B cell (primary cell): ENCODE results near the gene CENPO. TPM values are rescaled to one million over a fixed set of nuclear protein-coding genes. Genes with fewer than 3 reads are reported as not detected.

Source experiments
- ATAC-seq: fragments of 200-7000 bp; cut with Tn5 transposase; one replicate; pipeline ENCODE4 v1.10.0; 2021; ENCODE audit warnings: low read depth, mild to moderate bottlenecking, moderate number of reproducible peaks, moderate library complexity
- CTCF ChIA-PET: fragments of 350-600 bp; sonication (Branson Sonifier 250); formaldehyde crosslinking; loops from one replicate; lab custom pipeline; 2021; ENCODE audit warnings: antibody characterized with exemption, inconsistent platforms; lab: Charles Lee
- POLR2A ChIA-PET: fragments of 350-600 bp; sonication (Branson Sonifier 250); formaldehyde crosslinking; loops from one replicate; lab custom pipeline; 2021; ENCODE audit warnings: antibody characterized with exemption; lab: Charles Lee
- DNase-seq: peaks from one replicate; pipeline ENCODE4 v3.0.0; 2013
- H2AFZ ChIP-seq: 2 replicates; pipeline ENCODE4 v1.6.1; 2012; ENCODE audit warnings: mild to moderate bottlenecking, low read depth, low read length; ENCODE audit not compliant: insufficient read depth, poor library complexity, severe bottlenecking
- H3K27ac ChIP-seq, 2 donors: 1 replicate in 1 of 2; 2 replicates in 1 of 2; pipeline ENCODE4 v1.5.1; 2012 to 2013; ENCODE audit warnings: low read length in 2 of 2, mild to moderate bottlenecking in 2 of 2, moderate library complexity in 1 of 2
- H3K27me3 ChIP-seq, 4 experiments: fragments of 200-600 bp in 1 of 4; sonication (generic) in 1 of 4; replicated peaks in 1 of 4; 1 replicate in 2 of 4; 2 replicates in 2 of 4; pipeline versions ENCODE4 v1.6.1 to v1.7.0; 2013 to 2016; ENCODE audit warnings: low read length in 3 of 4, mild to moderate bottlenecking in 2 of 4, mixed read lengths in 1 of 4, moderate library complexity in 1 of 4; ENCODE audit not compliant: insufficient read depth in 4 of 4, control insufficient read depth in 3 of 4; ENCODE audit errors: control extremely low read depth in 1 of 4
- H3K36me3 ChIP-seq, 2 experiments: replicated peaks in 1 of 2; 1 replicate in 1 of 2; 2 replicates in 1 of 2; pipeline versions ENCODE4 v1.6.1 to v1.7.1; 2013; ENCODE audit warnings: low read length in 1 of 2; ENCODE audit not compliant: insufficient read depth in 2 of 2, control insufficient read depth in 1 of 2; ENCODE audit errors: control extremely low read depth in 1 of 2, extremely low read depth in 1 of 2
- H3K4me1 ChIP-seq, 2 donors: fragments of 200-600 bp in 1 of 2; sonication (generic) in 1 of 2; 1 replicate in 1 of 2; 2 replicates in 1 of 2; pipeline versions ENCODE4 v1.5.1 to v1.6.1; 2013 to 2017; ENCODE audit warnings: low read length in 2 of 2; ENCODE audit not compliant: control insufficient read depth in 2 of 2, insufficient read depth in 2 of 2
- H3K4me2 ChIP-seq: replicated peaks from 2 replicates; pipeline ENCODE3; 2012; ENCODE audit warnings: mild to moderate bottlenecking, low read depth, low read length; ENCODE audit not compliant: poor library complexity, severe bottlenecking
- H3K4me3 ChIP-seq, 5 experiments: fragments of 200-600 bp in 1 of 5; sonication (generic) in 1 of 5; 1 replicate in 3 of 5; 2 replicates in 2 of 5; pipeline versions ENCODE4 v1.5.1 to v1.7.0; 2011 to 2016; ENCODE audit warnings: low read length in 4 of 5, mild to moderate bottlenecking in 4 of 5, low read depth in 2 of 5, control low read depth in 1 of 5, moderate library complexity in 1 of 5; ENCODE audit not compliant: insufficient read depth in 1 of 5; ENCODE audit errors: control extremely low read depth in 1 of 5, extremely low read depth in 1 of 5
- H3K79me2 ChIP-seq: fragments of 200-600 bp; sonication (generic); one replicate; pipeline ENCODE4 v1.6.0; 2016; ENCODE audit warnings: low read length; ENCODE audit not compliant: control insufficient read depth, insufficient read depth
- H3K9ac ChIP-seq: fragments of 200-600 bp; sonication (generic); 2 replicates; pipeline ENCODE4 v1.6.1; 2017; ENCODE audit warnings: mild to moderate bottlenecking, low read length, moderate library complexity
- H3K9me3 ChIP-seq, 3 donors: one replicate each; pipeline versions ENCODE4 v1.6.1 to v1.7.1; 2013; ENCODE audit warnings: low read length in 2 of 3; ENCODE audit not compliant: control insufficient read depth in 2 of 3, insufficient read depth in 1 of 3; ENCODE audit errors: control extremely low read depth in 1 of 3
- H4K20me1 ChIP-seq: 2 replicates; pipeline ENCODE4 v1.6.0; 2012; ENCODE audit warnings: mild to moderate bottlenecking, low read length; ENCODE audit not compliant: insufficient read depth, control insufficient read depth, poor library complexity, severe bottlenecking
- H3K27ac Mint-ChIP-seq: one replicate; pipeline ENCODE4 v1.8.0; 2021; ENCODE audit warnings: mixed read lengths
- H3K27me3 Mint-ChIP-seq: one replicate; pipeline ENCODE4 v1.8.0; 2021; ENCODE audit warnings: mixed read lengths
- H3K4me1 Mint-ChIP-seq: one replicate; pipeline ENCODE4 v1.8.0; 2021; ENCODE audit warnings: mixed read lengths
- H3K4me3 Mint-ChIP-seq: one replicate; pipeline ENCODE4 v1.8.0; 2021; ENCODE audit warnings: mixed read lengths
- H3K9me3 Mint-ChIP-seq: one replicate; pipeline ENCODE4 v1.8.0; 2022; ENCODE audit warnings: mixed read lengths; ENCODE audit not compliant: insufficient read depth
- EZH2 ChIP-seq: IDR thresholded peaks from 2 replicates; pipeline ENCODE4 v1.6.1; 2012; ENCODE audit warnings: borderline replicate concordance, low read depth, mild to moderate bottlenecking, moderate library complexity, low read length; ENCODE audit not compliant: insufficient read depth, poor library complexity, severe bottlenecking
- WGBS: methylation state at CpG from one replicate; pipeline ENCODE4 v1.1.5; 2013; ENCODE audit warnings: missing lambda C conversion rate; ENCODE audit not compliant: insufficient coverage; 5-methylcytosine and 5-hydroxymethylcytosine counted together
- intact Hi-C: fragments of 100-400 bp; cut with micrococcal nuclease; formaldehyde crosslinking; loops from one replicate; pipeline ENCODE4 v1.10.0; 2022
- polyA plus RNA-seq: library from polyadenylated mRNA; depleted of rRNA; stranded (reverse); fragments of >200 nt; gene quantifications from 2 replicates; pipeline ENCODE4 v1.2.3, GENCODE V29; 2012
- total RNA-seq, 2 donors: library from RNA; stranded (reverse); fragments of 120-200 nt in 1 of 2; gene quantifications; 1 replicate in 1 of 2; 2 replicates in 1 of 2; pipeline versions ENCODE4 v1.2.3 to v1.2.4, GENCODE V29; 2013 to 2022
- TF ChIP-seq, protein P1 (sequence below): fragments of 200-600 bp; IDR thresholded peaks from one replicate; pipeline ENCODE4 v1.8.0; 2022; ENCODE audit warnings: antibody characterized with exemption, mild to moderate bottlenecking

The CENPO gene
- total and polyA plus RNA-seq, 2 donors (not counting 1 experiment from before 2014, with no cell fraction given): 4.5 to 10.4 TPM

DNA sequence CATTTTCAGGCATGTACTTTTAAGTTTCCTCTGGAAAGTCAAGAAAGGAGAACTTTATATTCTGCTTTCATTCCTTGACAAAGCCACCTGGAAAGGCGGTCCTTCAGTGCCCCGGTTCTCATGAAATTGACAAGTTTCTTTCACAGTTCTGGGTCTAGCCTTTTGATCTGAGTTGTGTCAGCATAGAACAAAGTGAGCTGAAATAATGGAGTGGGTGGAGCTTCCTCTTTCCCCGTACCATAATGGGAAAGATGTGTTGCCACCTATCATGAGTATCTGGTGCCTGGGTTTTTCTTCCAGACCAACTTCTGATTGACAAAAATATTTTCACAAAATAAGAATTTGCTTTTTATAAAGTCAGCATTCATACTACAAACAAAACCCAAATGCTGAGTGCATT lies 49.3 kb upstream of the CENPO start:
- intact Hi-C loops: no loop called here
- no peak overlapping the region for H3K4me2 ChIP-seq
- CTCF ChIA-PET: no interaction called here
- no peak overlapping the region for H3K4me3 ChIP-seq
- H3K27me3 Mint-ChIP-seq: no peaks in the 10 kb centered on the region
- no peaks in the 10 kb centered on the region for H3K4me1 Mint-ChIP-seq
- ATAC-seq (no peak), DNase-seq (no peak)
- 100% methylated on average over 2 of the region's 3 CpGs for WGBS
- H3K4me1 ChIP-seq: no peaks in the 10 kb centered on the region
- H3K4me3 Mint-ChIP-seq: no peak overlapping the region
- no peaks in the 10 kb centered on the region for H3K27me3 ChIP-seq
- TF ChIP-seq EZH2: no peak
- TF ChIP-seq, protein P1, sequence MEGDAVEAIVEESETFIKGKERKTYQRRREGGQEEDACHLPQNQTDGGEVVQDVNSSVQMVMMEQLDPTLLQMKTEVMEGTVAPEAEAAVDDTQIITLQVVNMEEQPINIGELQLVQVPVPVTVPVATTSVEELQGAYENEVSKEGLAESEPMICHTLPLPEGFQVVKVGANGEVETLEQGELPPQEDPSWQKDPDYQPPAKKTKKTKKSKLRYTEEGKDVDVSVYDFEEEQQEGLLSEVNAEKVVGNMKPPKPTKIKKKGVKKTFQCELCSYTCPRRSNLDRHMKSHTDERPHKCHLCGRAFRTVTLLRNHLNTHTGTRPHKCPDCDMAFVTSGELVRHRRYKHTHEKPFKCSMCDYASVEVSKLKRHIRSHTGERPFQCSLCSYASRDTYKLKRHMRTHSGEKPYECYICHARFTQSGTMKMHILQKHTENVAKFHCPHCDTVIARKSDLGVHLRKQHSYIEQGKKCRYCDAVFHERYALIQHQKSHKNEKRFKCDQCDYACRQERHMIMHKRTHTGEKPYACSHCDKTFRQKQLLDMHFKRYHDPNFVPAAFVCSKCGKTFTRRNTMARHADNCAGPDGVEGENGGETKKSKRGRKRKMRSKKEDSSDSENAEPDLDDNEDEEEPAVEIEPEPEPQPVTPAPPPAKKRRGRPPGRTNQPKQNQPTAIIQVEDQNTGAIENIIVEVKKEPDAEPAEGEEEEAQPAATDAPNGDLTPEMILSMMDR: no peak
- H3K27ac ChIP-seq: no peak overlapping the region
- H4K20me1 ChIP-seq: no peaks in the 10 kb centered on the region
- peaks cover 13 to 31% of the 10 kb centered on the region in 2 experiments for H3K36me3 ChIP-seq
- H3K9me3 Mint-ChIP-seq: no peaks in the 10 kb centered on the region
- H3K9me3 ChIP-seq: no peaks in the 10 kb centered on the region
- no peaks in the 10 kb centered on the region for H3K79me2 ChIP-seq
- POLR2A ChIA-PET: no interaction called here
- no peak overlapping the region for H3K9ac ChIP-seq
- no peak overlapping the region for H2AFZ ChIP-seq
- no peak overlapping the region for H3K27ac Mint-ChIP-seq

DNA sequence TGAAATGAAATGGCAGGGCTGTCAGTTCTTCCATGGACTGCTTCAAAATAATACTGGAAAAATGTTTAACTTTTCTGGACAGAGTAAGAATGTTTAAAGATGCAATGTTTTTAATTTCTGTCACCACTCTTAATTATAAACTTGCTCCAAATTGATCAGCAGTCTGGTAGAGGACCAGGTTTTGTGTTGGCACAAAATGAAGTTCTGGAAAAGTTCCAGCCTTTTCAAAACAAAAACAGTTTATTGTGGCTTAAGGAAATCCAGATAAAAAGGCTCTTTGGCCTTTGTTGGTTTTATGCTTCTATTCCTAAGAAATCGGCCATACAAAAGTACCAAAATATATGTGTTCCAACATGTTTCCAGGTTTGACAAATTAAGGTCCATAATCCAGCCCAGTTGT lies 48.9 kb upstream of the CENPO start:
- Mint-ChIP-seq H3K27ac (no peak overlapping the region), H3K9me3 (no peaks in the 10 kb centered on the region), H3K4me3 (no peak overlapping the region), H3K4me1 (no peaks in the 10 kb centered on the region), H3K27me3 (no peaks in the 10 kb centered on the region)
- Histone ChIP-seq H3K79me2 (no peaks in the 10 kb centered on the region), H3K9me3 (no peaks in the 10 kb centered on the region), H2AFZ (no peak overlapping the region), H3K4me1 (no peaks in the 10 kb centered on the region), H3K27ac (no peak overlapping the region), H3K27me3 (no peaks in the 10 kb centered on the region), H3K9ac (no peak overlapping the region), H4K20me1 (no peaks in the 10 kb centered on the region), H3K4me3 (no peak overlapping the region), H3K36me3 (peaks cover 13 to 31% of the 10 kb centered on the region in 2 experiments), H3K4me2 (no peak overlapping the region)
- TF ChIP-seq, protein P1: no peak
- no peak for TF ChIP-seq EZH2
- WGBS: no CpG with 5 or more reads among the region's 1 CpG
- ChIA-PET POLR2A (no interaction called here), CTCF (no interaction called here)
- ATAC-seq (no peak), DNase-seq (no peak)
- intact Hi-C loops: no loop called here
